NCI-H2081 treated with DMSO at 0.1 percent for 48 hours (cell line): ENCODE data around the gene NRP1.
"Not testable (repeated sequence)": the region's sequence is repeated elsewhere in the genome, so short reads cannot be mapped to it uniquely, and the experiment has no call there.

ENCODE experiments used
- DNase-seq: peaks from one replicate; lab custom pipeline; 2025; lab: John Stamatoyannopoulos, UW

Gene NRP1

DNA sequence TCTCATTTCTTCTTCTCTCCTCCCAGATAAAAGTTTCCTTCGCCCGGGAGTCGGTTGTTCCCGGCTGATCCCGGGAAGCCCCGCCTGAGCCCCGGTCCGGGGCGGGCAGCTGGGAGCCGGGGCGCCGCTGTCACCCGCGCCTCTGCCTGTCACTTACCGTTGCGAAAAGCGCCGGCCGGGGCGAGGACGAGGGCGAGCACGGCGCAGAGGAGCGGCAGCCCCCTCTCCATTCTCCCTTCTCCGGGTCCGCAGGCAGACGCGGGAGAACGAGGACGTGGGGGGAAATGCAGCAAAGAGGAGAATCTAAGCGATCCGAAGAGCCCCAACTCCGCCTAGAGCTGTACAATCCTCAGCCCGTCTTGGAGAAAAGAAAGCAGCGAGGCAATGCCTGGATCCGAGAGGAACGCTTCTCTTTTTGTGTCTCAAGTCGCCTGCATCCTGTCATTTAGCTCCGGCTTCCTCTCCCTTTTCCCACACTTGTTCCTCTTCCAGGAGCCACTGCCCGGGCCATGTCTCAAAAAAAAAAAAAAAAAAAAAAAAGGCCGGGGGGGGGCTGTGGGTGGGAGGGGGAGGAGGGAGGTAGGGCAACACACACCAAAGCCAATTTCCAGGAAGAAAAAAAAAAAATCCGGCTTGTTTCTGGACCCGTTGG lies at the start of gene NRP1:
NRP1 (minus strand) TSS at position 515 of the 652 bp plus-strand sequence; CDS start at position 230, 285 bp downstream.
- no peak for DNase-seq

DNA sequence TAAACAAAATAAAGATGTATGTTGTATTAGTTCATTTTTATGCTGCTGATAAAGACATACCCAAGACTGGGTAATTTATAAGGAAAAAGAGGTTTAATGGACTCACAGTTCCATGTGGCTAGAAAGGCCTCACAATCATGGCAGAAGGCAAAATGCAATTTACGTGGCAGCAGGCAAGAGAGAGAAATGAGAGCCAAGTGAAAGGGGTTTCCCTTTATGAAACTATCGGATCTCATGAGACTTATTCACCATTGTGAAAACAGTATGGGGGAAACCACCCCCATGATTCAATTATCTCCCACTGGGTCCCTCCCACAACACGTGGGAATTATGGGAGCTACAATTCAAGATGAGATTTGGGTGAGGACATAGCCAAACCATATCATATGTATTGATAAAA lies 49.7 kb upstream of the NRP1 start:
- not testable (repeated sequence) for DNase-seq

DNA sequence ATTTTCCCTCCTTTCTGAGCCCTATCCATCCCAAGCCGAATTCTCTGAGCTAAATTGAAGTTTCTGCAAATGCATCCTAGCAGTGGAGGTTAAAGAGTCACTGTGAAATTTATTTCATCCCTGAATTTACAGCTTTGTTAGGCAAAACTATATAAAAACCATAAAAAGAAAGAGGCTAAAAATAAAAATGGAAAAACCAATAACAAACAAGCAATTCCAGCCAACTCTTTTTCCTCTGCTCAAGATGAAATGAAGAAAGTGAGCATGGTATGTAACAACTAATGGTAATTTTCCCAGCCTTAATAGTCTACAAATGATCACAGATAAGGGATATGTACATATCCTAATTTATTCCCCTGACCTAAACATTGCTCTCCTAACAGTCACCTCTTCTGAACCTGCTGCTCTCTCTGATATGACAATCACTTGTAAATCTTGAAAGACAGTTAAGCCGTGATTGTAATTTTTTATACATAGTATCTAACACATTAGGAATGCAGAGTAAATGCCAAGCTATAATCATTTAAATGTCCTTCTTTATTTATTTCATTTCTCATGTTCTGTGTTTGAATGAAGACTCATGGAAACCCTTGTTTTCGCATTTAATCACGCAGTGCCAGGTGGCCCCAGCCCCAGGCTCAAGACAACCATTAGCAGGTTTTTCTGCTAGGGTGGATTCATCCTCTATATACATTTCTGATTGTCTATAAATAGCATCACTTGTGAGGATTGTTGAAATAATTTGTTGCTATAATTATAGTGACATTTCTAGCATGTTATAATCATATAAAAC lies 48.6 kb upstream of the NRP1 start:
- no peak for DNase-seq

DNA sequence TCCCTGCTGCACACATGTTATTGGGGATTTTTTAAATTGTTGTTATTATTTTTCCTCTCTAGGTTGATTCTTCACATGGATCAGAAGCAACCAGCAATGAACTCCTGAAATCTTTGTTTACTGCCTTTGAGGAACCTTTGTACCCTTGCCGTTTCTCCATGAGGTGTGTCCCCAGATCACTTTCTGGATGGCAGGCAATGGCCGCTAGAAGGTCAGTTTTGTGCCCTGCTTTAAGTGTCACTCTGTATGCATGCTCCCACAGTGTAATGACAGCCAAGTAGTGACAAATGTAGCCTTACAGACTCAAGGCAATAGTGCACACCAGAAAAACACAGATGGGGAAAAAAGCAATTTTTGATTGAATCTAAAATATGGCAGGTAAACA lies 47.7 kb upstream of the NRP1 start:
- DNase-seq = no peak

DNA sequence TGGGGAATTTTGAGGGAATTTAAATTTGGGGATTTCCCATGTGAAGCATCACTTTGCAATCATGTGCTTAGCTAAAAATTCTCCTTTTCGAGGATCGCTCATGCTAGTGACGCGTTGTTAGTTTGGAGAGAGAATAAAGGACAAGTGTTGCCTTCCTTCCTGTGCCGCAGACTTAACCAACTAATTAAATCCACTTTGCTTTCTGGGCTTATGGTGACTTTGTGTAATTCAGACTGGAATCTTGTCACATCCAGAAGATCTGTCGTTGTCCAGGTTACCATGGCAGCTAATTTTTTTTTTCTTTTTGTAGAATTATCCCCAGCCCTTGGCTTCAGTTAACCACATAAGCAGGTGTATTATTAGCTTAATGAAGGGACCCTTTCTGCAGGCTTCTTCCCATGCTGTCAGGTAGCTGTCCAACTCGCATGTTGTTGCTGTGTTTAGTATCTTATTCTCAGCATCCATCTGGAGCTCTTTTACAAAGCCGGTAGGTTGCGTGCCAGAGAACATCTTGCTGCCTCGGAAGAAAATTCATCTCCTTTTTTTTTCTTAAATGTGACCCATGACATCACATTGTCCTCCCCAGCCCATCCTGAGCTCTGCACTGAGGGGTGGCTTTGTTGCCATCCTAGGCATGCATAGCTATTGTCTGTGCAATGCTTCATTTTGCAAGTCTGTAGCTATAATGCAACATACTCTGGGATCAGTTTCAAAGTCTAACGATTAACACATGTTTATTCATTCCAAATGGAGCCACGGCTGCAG lies 47.2 kb upstream of the NRP1 start:
- DNase-seq = no peak

DNA sequence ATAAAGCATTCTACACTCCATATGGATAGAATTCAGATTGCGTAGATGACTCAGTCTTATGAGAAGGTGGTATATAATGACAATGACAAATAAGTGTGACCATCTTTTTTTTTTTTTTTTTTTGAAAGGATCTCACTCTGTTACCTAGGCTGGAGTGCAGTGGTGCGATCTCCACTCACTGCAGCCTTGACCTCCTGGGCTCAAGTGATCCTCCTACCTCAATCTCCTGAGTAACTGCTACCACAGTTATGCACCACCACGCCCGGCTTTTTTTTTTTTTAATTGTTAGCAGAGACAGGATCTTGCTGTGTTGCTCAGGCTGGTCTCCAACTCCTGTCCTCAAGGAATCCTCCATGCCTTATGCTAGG lies 43.2 kb upstream of the NRP1 start:
- DNase-seq = no peak

DNA sequence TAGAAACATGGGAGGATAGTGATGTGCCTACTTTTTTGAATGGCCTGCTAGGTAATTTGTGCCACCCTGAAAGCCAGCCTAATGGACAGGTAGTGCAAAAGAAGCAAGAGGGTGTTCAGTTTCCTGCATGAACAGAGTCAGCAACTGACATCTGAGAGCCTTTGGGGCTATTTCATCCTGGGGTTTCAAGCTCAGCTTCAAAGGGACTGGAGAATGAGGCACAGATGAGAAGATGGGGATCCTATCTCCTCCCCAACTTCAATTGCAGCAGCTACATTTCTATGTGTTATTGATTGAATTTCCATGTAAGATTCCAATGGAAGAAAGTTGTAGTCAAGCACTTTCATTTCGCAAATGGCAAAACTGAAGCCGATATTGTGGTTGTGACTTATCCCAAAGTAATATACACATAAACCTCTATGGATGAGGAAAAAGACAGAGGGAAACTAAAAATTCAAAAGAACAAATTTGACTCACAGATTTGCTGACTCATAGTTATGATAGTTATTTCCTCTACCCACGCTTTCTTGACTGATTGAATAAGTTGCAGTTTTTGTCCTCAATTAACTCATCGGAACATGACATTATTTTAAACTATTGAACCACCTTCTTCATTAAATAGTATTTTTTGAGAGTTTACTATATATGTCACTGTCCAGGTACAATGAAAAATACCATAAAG lies 42.6 kb upstream of the NRP1 start:
- DNase-seq = no peak

DNA sequence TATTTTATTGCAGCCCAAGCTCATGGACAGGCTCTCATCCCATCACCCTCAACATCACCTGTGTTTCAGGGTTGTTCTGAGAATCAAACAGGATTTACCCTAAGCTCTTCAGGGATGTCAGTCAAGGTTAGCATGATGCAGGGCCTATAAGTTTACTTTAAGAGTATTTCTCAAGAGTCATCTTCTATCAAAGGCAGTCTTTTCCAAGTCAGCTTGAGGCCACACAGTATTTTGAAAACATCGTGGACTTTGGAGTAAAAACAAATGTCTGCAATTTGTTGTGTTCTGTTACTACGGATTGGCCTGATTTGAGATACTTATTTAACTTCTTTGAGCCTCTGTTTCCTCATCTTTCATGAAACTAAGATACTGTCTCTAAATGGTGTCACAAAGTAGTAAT lies 42.0 kb upstream of the NRP1 start:
- no peak for DNase-seq

DNA sequence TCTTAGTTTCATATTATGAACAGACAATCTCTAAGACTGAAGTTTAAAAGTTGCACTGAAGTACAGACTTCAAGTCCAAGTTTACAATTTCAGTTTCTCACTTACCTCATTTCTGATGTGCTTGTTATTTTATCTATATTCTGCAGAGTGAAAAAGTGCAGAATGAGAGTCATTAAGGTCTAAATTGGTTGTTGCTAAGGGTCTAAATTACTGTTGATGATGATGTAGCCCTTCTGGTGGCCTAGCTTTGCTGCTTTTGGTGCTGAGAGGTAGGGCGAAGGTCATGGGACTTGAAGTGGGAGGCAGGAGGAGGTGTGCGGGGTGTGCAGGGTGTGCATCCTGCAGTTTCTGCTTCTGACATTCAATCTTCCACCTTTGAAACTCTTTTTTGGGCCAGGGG lies 38.8 kb upstream of the NRP1 start:
- no peak for DNase-seq

DNA sequence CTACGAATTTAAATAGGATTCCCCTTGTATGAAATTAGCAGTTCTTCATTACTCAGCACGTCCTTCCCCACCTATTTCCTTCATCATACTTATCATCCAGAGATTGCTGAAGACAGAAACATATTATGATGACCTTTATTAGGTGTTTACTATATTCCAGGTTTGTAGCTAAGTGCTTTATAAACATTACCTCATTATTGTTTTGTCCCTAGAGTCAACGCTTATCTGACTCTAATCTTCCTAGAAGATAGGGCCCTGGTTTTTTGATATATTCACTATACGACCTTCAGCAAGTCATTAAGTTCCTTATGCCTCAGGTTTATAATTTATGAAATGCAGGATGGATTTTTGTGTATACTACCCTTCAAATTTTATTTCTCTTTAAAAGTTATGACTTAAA lies 36.8 kb upstream of the NRP1 start:
- DNase-seq = no peak

DNA sequence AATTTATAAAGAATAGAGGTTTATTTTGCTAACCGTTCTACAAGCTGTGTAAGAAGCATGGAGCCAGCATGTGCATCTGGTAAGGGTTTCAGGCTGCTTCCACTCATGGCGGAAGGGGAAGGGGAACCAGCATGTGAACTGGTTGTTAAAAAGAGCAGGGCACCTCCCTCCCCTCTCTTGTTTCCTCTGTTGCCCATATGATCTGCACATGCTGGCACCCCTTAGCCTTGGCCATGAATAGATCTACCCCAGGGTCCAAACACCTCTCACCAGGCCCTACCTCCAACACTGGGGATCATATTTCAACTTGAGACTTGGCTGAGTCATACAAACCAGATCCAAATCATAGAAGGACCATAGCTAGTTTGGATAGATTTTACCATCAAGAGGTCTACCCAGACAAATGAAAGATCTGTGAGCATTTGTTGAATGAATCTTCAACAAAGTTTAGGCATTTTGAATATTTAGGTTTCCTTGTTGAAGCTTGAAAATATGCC lies 36.0 kb upstream of the NRP1 start:
- no peak for DNase-seq

DNA sequence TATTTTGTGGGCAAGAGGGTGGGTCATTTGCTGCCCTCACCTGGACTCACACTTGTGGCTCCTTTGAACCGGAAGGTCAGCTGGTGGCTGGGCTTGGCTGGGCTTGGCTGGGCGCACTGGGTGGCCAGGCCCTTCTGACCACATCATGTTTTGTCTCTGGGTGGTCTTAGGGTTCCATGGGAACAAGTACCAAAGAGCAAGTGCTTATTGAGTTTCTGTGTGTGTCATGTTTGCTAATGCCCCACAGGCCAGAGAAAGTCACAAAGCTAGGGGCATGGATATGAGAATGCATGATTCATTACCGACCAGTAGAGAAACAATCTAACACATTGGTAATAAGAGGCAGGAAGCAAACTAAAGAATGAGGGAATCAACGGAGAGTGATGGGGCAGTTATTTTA lies 33.6 kb upstream of the NRP1 start:
- no peak for DNase-seq

DNA sequence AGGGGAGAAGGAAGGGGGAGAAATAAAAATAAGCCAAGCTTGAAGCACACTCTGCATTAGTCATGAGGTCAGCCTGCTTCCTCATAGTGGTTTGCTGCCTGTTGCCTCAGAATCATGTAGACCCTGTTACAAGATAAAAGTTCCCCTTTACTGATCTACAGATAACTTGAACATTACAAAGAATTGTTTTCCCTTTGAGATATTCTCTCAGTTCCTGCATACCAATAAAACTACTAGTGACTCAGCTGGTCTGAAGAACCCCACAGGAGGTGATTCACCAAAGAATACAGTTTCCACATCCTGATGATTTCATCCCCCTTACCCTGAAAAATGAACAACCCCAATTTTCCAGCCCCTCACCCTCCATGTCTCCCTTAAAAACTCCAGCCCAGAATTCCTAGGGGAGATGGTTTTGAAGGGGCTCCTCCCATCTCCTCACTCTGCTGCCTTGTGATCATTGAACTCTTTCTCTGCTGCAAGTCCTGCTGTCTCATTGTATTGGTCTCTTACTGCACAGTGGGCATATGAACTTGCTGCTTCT lies 31.5 kb upstream of the NRP1 start:
- DNase-seq = no peak

DNA sequence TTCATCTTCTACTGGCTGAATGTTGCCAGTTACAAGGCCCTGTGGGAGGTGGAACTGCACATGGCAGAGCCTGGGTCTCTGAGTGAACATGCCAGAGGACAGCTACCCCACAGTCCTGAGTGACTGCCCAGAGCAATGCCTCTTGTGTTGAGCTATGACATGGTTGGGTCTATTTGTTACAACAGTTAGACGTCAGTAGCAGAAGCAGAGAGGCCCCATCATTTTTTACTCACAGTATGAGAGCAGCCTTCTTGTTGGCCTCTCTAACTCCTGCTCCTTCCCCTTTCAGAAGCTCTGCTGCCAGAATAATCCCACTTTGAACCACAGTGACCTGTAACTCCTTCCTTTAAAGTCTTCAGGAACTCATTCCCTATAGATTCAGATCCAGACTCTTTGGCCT lies 30.8 kb upstream of the NRP1 start:
- no peak for DNase-seq

DNA sequence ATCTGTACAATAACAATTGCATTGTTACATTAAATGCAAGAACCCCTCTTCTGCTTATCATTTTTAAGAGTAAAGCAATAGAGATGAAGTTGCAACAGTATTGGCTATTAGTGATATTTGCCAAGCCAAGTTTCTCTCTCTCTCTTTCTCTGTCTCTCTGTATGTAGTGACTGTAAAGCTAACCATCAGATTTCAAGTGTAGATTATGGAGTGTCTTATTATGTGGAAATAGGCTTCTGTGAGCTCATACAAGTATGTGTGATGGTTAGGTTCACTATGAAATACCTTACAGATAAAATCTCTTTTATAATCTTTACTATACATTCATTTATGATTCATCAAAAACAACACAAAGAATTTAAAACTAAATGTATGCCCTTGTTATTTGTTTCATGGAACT lies 28.6 kb upstream of the NRP1 start:
- no peak for DNase-seq

DNA sequence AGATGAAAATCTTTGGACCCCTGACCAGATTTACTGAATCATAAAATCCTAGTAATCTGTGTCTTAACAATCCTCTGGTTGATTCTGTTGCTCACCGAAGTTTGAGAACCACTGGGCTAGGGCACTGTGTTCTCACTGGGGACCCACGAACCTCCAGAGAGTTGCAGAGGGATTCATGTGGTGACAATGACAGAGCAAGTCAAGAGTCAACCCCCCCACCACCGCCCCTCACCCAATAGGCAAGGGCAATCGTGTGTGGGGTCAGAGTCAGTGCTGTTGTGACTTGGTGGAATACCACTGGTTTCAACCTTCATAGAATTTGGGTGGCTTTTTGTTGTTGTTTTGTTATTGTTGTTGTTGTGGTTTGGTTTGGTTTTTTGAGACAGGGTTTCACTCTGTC lies 23.5 kb upstream of the NRP1 start:
- DNase-seq = no peak

DNA sequence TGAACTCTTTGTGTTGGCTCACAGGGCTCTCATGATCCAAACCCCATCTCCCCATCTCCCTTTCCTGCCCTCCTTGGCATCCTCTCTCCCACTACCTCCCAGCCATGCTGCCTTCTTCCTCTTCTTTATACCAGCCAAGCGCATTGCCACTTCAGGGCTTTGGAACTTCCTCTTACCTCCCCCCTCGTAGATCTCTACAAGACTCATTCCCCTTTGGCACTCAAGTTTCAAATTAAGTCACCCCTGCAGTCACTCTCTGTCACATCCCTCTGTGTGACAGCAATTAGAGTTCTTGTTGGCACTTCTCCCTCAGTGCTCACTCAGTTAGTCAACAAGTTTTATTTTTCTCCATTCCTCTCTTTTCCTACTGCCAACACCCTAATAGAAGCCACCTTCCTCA lies 20.8 kb upstream of the NRP1 start:
- no peak for DNase-seq

DNA sequence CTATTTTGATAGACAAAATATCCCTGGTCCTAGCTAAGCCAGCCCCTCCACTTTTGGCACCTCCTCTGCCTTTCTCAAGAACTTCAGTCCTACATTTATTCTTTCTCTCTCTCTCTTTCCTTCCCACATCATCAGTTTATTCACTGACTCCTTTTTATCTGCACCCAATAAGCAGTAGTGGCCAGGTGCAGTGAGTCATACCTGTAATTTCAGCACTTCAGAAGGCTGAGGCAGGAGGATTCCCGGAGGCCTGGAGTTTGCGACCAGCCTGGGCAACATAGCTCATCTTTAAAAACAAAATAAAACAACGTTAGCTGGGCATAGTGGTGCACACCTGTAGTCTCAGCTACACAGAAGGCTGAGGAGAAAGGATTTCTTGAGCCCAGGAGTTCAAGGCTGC lies 19.4 kb upstream of the NRP1 start:
- no peak for DNase-seq

DNA sequence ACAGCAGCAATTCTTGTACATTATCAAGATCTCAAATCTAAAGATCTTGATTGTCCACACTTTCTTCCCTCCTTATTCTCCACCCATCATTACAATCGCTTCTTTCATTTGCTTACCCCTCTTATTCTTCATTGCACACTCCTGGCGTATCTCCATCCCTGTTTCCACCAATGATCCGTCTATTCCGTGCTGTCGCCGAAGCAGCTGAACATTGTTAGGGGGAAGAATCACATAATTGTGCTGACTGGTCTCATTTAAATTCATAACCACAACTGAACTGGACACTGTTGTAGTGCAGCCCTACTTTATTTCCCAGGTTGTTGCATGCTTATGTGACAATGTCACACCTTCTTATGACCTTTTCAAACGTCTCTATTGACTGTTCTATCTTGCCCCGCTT lies 18.9 kb upstream of the NRP1 start:
- no peak for DNase-seq

DNA sequence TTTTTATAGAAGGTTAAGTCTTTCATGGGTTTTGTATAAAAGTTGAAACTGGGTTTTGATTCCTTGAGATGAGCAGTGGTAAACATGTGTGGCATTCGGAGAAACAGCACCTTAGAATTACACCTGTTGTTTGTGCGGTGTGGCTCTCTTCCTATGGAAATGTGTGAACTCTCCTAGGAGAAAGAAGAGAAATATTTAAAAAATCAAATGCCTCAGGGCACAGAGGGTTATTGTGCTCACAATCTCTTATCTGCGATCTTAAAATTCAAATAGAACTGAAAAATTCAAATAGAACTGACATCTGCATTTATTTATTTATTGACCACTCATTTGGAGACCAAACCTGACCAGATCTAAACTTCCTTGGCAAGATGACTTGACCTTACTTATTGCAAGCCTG lies 18.1 kb upstream of the NRP1 start:
- DNase-seq = no peak

DNA sequence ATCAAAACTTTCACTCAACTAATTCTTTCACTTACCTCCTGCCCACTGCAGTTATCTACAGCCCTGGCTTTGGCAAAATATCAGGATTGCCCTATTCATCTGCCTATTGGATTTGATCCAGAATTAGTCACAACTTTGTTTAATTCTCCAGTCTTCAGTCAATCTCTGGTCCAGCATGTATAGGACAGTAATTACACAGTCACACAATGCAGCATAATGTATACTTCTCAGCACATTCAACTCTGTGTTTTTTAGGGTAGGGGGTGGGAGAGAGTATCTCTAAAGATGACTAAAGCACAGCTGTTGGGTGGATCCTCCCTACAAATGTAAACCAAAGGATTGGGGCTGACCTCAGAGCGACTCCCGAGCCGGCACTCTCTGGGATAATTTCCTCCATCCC lies 17.7 kb upstream of the NRP1 start:
- DNase-seq = no peak

DNA sequence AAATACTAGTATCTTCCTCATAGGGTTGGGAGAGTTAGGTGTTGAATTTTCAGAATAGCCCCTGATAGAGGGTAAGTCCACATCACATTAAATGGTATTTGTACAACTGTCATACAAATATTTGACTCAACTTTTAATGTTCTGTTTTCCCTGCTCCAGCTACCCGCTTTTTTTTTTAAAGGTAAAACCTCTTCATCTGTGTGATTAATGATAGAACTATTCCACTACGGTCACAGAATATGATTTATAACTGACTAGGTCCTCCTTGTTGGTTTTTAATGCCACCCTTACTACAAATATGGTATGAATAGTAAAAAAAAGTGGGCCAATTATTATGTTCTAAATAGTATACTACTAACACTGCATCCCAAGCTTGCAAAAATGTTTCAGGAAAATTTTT lies 15.6 kb upstream of the NRP1 start:
- DNase-seq = no peak
